Measurements from ENCODE around the gene CCDC59.

CCDC59 gene, protein sequence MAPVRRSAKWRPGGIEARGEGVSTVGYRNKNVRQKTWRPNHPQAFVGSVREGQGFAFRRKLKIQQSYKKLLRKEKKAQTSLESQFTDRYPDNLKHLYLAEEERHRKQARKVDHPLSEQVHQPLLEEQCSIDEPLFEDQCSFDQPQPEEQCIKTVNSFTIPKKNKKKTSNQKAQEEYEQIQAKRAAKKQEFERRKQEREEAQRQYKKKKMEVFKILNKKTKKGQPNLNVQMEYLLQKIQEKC

DNA sequence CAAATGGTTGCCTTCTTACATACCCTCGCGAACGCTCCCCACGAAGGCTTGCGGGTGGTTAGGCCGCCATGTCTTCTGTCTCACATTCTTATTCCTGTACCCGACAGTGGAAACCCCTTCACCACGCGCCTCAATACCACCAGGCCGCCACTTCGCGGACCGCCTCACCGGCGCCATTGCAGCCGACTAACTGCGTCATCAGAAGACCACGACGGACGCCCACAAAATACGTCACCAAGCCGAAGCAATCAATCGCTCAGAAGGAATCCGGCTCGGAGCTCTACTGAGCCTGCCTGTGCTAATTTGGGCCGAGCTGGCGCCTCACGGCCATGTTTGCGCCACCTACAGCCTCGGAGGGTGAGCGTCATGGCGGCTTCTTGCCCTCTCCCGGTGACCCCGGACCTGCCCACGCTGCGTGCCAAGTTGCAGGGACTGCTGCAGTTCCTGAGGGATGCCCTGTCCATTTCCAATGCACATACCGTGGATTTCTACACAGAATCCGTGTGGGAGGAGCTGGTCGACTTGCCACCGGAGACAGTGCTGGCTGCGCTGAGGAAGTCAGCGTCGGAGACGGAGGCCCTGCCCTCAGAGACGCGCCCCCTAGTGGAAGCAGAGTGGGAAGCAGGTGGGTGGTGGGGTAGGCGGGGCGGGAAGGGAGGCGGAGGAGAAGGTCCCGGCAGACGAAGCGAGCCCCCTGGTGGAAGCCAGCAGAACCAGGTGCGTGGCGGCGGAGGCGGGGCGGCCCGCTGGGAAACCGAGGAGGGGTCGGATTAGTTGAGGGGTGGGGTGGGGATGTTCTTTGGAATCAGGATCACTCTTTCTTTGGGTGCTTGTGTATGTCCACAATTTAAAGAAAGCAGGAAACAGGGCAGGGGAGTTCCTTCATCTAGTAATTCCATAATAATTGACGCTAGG, at the start of gene CCDC59, which contains the start of gene METTL25:
Gene CCDC59, minus strand, starts transcription at position 188 of the 915 bp plus-strand sequence. Its CDS starts 11 bp downstream, at position 177.
Gene METTL25, plus strand, starts transcription at position 330 of the 915 bp plus-strand sequence. Its CDS starts 37 bp downstream, at position 367.
- peak within 1 kb of the TSS; percentile 82 for H3K27ac ChIP-seq
- TF ChIP-seq ZFX (IDR thresholded peaks at IDR 0.05) = peak; percentile 60
- TF ChIP-seq, protein P1, sequence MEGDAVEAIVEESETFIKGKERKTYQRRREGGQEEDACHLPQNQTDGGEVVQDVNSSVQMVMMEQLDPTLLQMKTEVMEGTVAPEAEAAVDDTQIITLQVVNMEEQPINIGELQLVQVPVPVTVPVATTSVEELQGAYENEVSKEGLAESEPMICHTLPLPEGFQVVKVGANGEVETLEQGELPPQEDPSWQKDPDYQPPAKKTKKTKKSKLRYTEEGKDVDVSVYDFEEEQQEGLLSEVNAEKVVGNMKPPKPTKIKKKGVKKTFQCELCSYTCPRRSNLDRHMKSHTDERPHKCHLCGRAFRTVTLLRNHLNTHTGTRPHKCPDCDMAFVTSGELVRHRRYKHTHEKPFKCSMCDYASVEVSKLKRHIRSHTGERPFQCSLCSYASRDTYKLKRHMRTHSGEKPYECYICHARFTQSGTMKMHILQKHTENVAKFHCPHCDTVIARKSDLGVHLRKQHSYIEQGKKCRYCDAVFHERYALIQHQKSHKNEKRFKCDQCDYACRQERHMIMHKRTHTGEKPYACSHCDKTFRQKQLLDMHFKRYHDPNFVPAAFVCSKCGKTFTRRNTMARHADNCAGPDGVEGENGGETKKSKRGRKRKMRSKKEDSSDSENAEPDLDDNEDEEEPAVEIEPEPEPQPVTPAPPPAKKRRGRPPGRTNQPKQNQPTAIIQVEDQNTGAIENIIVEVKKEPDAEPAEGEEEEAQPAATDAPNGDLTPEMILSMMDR (conservative IDR thresholded peaks at IDR 0.05) = peak; percentile 100

DNA sequence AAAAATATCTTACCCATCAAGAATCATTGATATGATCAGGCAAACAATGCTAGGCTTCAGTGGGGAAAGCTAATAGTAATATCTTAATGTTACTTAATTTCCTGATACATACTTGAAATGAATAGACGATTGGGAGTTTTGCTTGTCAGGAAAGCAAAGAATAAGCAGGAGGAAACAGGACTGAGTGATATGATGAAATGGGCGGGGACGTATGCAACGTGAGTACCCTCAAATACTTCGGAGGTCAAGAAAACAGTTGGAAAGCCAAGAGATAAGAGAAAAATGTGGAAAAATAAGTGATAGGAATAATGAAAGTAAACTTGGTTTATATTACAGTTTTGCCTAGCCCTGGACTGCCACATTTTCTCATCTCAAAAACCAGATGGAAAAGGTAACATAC, 49.3 kb upstream of the CCDC59 start:
- H3K27ac ChIP-seq = no peak overlapping the region
- TF ChIP-seq, protein P1 (conservative IDR thresholded peaks at IDR 0.05) = no peak
- TF ChIP-seq ZFX (IDR thresholded peaks at IDR 0.05) = no peak

DNA sequence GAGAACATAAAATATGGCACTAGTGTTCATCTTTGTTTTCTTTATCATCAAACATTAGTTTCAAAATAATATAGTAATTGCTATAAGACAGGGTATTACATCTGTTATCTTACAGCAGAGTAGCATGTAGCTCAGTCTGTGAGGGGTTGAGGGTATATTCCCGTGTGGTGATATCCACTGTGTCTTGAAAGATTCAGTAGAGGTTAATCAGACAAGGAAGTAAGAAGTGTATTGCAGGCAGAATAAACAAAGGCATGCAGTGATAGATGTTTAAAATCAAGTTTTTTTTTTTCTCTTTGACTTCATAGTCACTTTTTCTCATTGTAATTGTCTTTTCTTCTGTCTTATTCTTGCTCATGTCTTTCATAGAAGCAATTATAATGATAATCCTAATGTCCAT, 48.5 kb upstream of the CCDC59 start:
- TF ChIP-seq, protein P1 (conservative IDR thresholded peaks at IDR 0.05) = no peak
- TF ChIP-seq ZFX (IDR thresholded peaks at IDR 0.05) = no peak
- no peak overlapping the region for H3K27ac ChIP-seq

DNA sequence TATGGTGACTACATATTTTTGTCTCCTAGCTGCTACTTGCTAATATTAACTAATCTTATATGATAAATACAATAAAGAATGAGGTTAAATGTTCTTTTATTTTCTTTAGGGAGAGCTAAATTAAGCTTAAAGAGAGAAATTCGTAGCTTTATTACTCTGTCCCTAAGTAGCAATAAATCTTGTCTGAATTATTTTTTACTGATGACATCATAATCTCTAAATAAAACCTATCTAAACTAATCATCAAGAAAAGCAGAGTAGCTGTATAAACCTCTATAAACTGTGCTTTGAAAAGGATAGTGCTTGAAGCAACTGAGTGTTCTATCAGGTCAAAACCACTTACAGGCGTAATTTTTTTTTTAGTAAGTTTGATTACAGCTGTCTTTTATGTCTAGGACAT, 42.6 kb upstream of the CCDC59 start:
- no peak overlapping the region for H3K27ac ChIP-seq
- TF ChIP-seq, protein P1 (conservative IDR thresholded peaks at IDR 0.05) = no peak

DNA sequence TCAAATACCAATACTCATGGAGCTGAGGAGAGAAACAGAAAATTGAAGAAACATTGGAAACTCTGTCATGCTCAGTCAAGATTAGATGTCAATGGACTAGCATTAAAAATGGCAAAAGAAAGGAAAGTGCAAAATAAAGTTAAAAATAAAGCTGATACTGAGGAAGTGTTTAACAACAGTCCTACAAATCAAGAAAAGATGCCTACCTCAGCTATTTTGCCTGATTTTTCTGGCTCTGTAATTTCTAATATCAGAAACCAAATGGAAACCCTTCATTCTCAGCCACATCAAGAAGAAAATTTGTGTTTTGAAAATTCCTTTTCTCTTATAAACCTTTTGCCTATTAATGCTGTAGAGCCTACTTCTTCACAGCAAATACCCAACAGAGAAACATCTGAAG, 40.7 kb upstream of the CCDC59 start:
- no peak overlapping the region for H3K27ac ChIP-seq

DNA sequence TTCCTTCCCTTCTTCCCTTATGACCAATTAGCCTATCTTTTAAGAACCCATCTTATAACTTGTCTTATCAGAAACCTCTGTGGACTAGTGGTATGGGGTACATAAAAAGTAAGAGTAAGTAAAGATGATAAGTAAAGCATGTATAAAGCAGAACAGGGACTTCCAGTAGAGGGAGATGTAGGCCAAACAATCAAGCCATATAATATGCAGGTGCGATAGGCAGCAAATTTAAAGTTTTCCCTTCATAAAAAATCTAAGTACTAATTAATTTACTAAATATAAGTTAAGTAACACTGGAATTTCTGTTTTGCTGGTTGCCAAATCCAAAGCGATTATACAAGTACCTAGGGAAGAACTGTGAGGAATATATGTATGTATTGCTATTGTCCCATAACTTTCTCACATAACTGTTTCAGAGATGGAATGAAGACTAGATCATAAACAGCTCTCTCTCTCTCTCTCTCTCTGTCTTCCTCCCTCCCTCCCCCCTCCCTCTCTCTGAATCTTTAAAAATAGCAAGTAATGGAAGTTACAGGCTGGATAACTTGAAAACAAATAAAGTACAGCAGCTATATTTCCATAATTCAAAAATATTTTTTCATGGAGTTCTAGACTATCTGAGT, 25.9 kb upstream of the CCDC59 start:
- no peak overlapping the region for H3K27ac ChIP-seq
- no peak for TF ChIP-seq ZFX (IDR thresholded peaks at IDR 0.05)
- TF ChIP-seq, protein P1 (conservative IDR thresholded peaks at IDR 0.05) = peak; percentile 68

More for the DNA sequence above, 40.7 kb upstream of the CCDC59 start:
- TF ChIP-seq ZFX (IDR thresholded peaks at IDR 0.05) = no peak
- TF ChIP-seq, protein P1 (conservative IDR thresholded peaks at IDR 0.05) = no peak

Measured in C4-2B (cell line).